SU-DHL-6 (cell line): Measurements from ENCODE around the gene NUTF2.

Experiments used
- H2AFZ ChIP-seq: fragments of 200-600 bp; sonication (generic); 2 replicates; pipeline ENCODE4 v1.6.1; 2014; ENCODE audit warnings: low read depth, mild to moderate bottlenecking, moderate library complexity, mixed read lengths, antibody characterized with exemption, low read length; ENCODE audit not compliant: severe bottlenecking
- H3F3A ChIP-seq: fragments of 200-600 bp; shearing (Covaris generic); 2 replicates; pipeline ENCODE4 v1.6.0; 2016; ENCODE audit warnings: antibody characterized with exemption, mild to moderate bottlenecking; ENCODE audit not compliant: insufficient read depth
- H3K27ac ChIP-seq: fragments of 200-600 bp; sonication (generic); 2 replicates; pipeline ENCODE4 v1.5.1; 2016; ENCODE audit warnings: low read depth, mild to moderate bottlenecking, low read length, moderate library complexity, mixed read lengths
- H3K27me3 ChIP-seq: fragments of 200-600 bp; sonication (generic), shearing (Covaris generic); 2 replicates; pipeline ENCODE4 v1.6.0; 2014; ENCODE audit warnings: mild to moderate bottlenecking, low read length
- H3K36me3 ChIP-seq: fragments of 200-600 bp; sonication (generic); 2 replicates; pipeline ENCODE4 v1.6.1; 2014; ENCODE audit warnings: mild to moderate bottlenecking, low read length, mixed read lengths
- H3K4me2 ChIP-seq: fragments of 300-600, 200-600 bp; shearing (Covaris generic), sonication (generic); 2 replicates; pipeline ENCODE4 v1.6.0; 2014; ENCODE audit warnings: low read length, low read depth, mild to moderate bottlenecking; ENCODE audit not compliant: poor library complexity, severe bottlenecking
- H3K4me3 ChIP-seq: fragments of 200-600 bp; sonication (generic); 2 replicates; pipeline ENCODE4 v1.5.1; 2014; ENCODE audit warnings: antibody characterized with exemption, low read length, mild to moderate bottlenecking, mixed read lengths; ENCODE audit not compliant: insufficient read depth, poor library complexity, severe bottlenecking
- H3K79me2 ChIP-seq: fragments of 200-600 bp; sonication (generic); 2 replicates; pipeline ENCODE4 v1.6.1; 2014; ENCODE audit warnings: mild to moderate bottlenecking, low read length, moderate library complexity; ENCODE audit not compliant: insufficient read depth
- H3K9ac ChIP-seq: fragments of 200-600 bp; sonication (generic); 2 replicates; pipeline ENCODE4 v1.7.0; 2014; ENCODE audit warnings: mild to moderate bottlenecking, low read length
- H3K9me2 ChIP-seq: fragments of 200-600 bp; sonication (generic); replicated peaks from 2 replicates; pipeline ENCODE4 v1.6.1; 2014; ENCODE audit warnings: low read length; ENCODE audit not compliant: insufficient read depth
- H3K9me3 ChIP-seq: fragments of 200-600 bp; sonication (generic); 2 replicates; pipeline ENCODE4 v1.6.1; 2014; ENCODE audit warnings: low read length, mixed read lengths; ENCODE audit not compliant: insufficient read depth
- H4K20me1 ChIP-seq: fragments of 200-600 bp; sonication (generic); 2 replicates; pipeline ENCODE4 v1.6.1; 2014; ENCODE audit warnings: low read depth, mild to moderate bottlenecking, antibody characterized with exemption, low read length, moderate library complexity, mixed read lengths
- CTCF ChIP-seq: fragments of 200-600 bp; sonication (generic); IDR thresholded peaks from one replicate; pipeline ENCODE4 v1.5.1; 2017; ENCODE audit warnings: antibody characterized with exemption, mild to moderate bottlenecking, low read length, moderate library complexity; ENCODE audit not compliant: insufficient read depth, poor library complexity, severe bottlenecking
- EZH2phosphoT487 ChIP-seq: fragments of 200-600 bp; sonication (generic), shearing (Covaris generic); conservative IDR thresholded peaks from 2 replicates; pipeline ENCODE4 v1.6.1; 2018; ENCODE audit warnings: mild to moderate bottlenecking, antibody characterized with exemption, low read length, moderate library complexity, mixed read lengths

The NUTF2 gene

GRCh38 chr16:67801883-67802282 lies 44.9 kb upstream of the NUTF2 start:
- TF ChIP-seq CTCF (no peak), EZH2phosphoT487 (no peak)
- Histone ChIP-seq H3K9me2 (no peaks in the 10 kb centered on the region), H4K20me1 (no peaks in the 10 kb centered on the region), H3K27ac (no peak overlapping the region), H2AFZ (no peak overlapping the region), H3F3A (no peaks in the 10 kb centered on the region), H3K4me3 (no peak overlapping the region), H3K9me3 (no peaks in the 10 kb centered on the region), H3K4me2 (no peak overlapping the region), H3K9ac (no peak overlapping the region), H3K79me2 (peaks cover 19% of the 10 kb centered on the region; the same call in 1 of the 2 replicates), H3K36me3 (no peaks in the 10 kb centered on the region), H3K27me3 (no peaks in the 10 kb centered on the region)

- no peak for TF ChIP-seq CTCF
- no peak for TF ChIP-seq EZH2phosphoT487
- peaks cover 19% of the 10 kb centered on the region; the same call in 1 of the 2 replicates for H3K79me2 ChIP-seq
- no peak overlapping the region for H3K9ac ChIP-seq
- H3K9me3 ChIP-seq = no peaks in the 10 kb centered on the region
- no peak overlapping the region for H2AFZ ChIP-seq
- H3K9me2 ChIP-seq = no peaks in the 10 kb centered on the region
- H3F3A ChIP-seq = no peaks in the 10 kb centered on the region
- no peaks in the 10 kb centered on the region for H3K27me3 ChIP-seq
- no peak overlapping the region for H3K27ac ChIP-seq
- H4K20me1 ChIP-seq = no peaks in the 10 kb centered on the region
- H3K4me3 ChIP-seq = no peak overlapping the region
- no peak overlapping the region for H3K4me2 ChIP-seq
- H3K36me3 ChIP-seq = no peaks in the 10 kb centered on the region
Measured at GRCh38 chr16:67803894-67804293, 42.8 kb upstream of the NUTF2 start.

GRCh38 chr16:67804853-67805542 lies 41.7 kb upstream of the NUTF2 start:
- no peak overlapping the region for H2AFZ ChIP-seq
- H4K20me1 ChIP-seq = no peaks in the 10 kb centered on the region
- TF ChIP-seq EZH2phosphoT487 (no peak), CTCF (no peak)
- no peaks in the 10 kb centered on the region for H3K9me2 ChIP-seq
- H3K79me2 ChIP-seq = peaks cover 17% of the 10 kb centered on the region; the same call in 1 of the 2 replicates
- H3F3A ChIP-seq = no peaks in the 10 kb centered on the region
- H3K9ac ChIP-seq = peak overlapping the region; percentile 81
- no peaks in the 10 kb centered on the region for H3K27me3 ChIP-seq
- H3K4me3 ChIP-seq = peak overlapping the region; percentile 82
- no peaks in the 10 kb centered on the region for H3K9me3 ChIP-seq
- H3K27ac ChIP-seq = no peak overlapping the region
- H3K36me3 ChIP-seq = no peaks in the 10 kb centered on the region
- H3K4me2 ChIP-seq = peak overlapping the region; percentile 71
